Erythroblast (primary cell): Measurements from ENCODE around the gene RIT2.

Experiments used
- GATA1 ChIP-seq: IDR thresholded peaks from 2 replicates; pipeline ENCODE4 v1.6.1; 2011; ENCODE audit warnings: low read depth, mild to moderate bottlenecking, control low read depth, low read length, moderate library complexity
- POLR2A ChIP-seq: IDR thresholded peaks from 2 replicates; pipeline ENCODE4 v1.6.1; 2011; ENCODE audit warnings: mild to moderate bottlenecking, low read length

GRCh38 chr18:42745931-42746330 is 369.6 kb downstream of the RIT2 start:
- TF ChIP-seq POLR2A (no peak), GATA1 (no peak)
